ENCODE data around the gene AKT1. TPM values are rescaled to one million over a fixed set of nuclear protein-coding genes. Genes with fewer than 3 reads are reported as not detected.

The AKT1 gene
- total and polyA plus RNA-seq, 2 of the 13 experiments (the other 11 are each of a cell fraction or from before 2014, with no cell fraction given), result 96.2 to 116 TPM

DNA sequence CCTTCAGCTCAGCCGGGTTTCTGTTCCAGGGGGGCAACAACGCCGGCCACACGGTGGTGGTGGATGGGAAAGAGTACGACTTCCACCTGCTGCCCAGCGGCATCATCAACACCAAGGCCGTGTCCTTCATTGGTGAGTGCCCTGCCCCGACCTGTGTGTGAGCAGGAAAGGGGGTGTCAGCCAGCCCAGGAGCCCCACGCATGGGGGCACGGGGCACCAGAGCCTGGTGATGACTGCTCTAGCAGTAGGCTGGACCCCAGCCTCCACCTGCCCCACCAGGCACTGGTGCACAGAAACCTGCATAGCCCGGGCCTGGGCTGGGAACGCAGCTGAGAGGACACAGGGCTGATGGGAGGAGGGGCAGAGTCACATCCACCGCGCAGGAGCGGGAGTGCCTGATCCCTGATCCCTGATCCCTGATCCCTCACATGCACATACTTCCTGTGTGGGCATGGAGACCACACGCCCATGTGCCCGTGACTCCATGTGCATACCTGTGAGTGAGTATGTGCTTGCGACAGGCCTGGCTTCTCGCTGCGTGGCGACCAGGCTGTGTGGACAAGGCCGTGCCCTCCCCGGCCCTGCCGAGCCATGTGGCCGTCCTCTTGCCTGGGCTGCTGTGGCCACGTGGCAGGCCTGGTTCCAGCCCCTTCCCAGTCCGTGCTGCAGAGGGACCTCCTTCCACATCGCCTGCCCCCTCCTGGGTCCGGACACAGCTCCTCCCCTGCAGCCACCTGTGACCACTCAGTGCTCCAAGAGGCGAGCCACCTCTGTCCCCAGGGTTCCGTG is 60.4 kb downstream of the AKT1 start (continued):
- TF ChIP-seq, protein P1, sequence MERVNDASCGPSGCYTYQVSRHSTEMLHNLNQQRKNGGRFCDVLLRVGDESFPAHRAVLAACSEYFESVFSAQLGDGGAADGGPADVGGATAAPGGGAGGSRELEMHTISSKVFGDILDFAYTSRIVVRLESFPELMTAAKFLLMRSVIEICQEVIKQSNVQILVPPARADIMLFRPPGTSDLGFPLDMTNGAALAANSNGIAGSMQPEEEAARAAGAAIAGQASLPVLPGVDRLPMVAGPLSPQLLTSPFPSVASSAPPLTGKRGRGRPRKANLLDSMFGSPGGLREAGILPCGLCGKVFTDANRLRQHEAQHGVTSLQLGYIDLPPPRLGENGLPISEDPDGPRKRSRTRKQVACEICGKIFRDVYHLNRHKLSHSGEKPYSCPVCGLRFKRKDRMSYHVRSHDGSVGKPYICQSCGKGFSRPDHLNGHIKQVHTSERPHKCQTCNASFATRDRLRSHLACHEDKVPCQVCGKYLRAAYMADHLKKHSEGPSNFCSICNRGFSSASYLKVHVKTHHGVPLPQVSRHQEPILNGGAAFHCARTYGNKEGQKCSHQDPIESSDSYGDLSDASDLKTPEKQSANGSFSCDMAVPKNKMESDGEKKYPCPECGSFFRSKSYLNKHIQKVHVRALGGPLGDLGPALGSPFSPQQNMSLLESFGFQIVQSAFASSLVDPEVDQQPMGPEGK (CRISPR knock-in tag; IDR thresholded peaks at IDR 0.05), result peak; percentile 34
- TF ChIP-seq FOSL2 (CRISPR knock-in tag; IDR thresholded peaks at IDR 0.05) (peak; percentile 37; the same call in 1 of the 2 replicates), BRD4 (CRISPR knock-in tag; IDR thresholded peaks at IDR 0.05) (no peak; the same call in 1 of the 2 replicates), KLF11 (CRISPR knock-in tag; IDR thresholded peaks at IDR 0.05) (peak; percentile 37; the same call in 1 of the 2 replicates), RARA (CRISPR knock-in tag; IDR thresholded peaks at IDR 0.05) (peak; percentile 84), CAMTA2 (CRISPR knock-in tag; IDR thresholded peaks at IDR 0.05; ENCODE audit: borderline replicate concordance) (no peak), ELF3 (CRISPR knock-in tag; IDR thresholded peaks at IDR 0.05) (peak; percentile 76), FOXA3 (CRISPR knock-in tag; IDR thresholded peaks at IDR 0.05) (peak; percentile 65), SAFB2 (CRISPR knock-in tag; IDR thresholded peaks at IDR 0.05; ENCODE audit: borderline replicate concordance, low read depth) (no peak), DMAP1 (CRISPR knock-in tag; IDR thresholded peaks at IDR 0.05) (peak; percentile 98), ZNF674 (CRISPR knock-in tag; IDR thresholded peaks at IDR 0.05; ENCODE audit: low read depth) (0 out of 2 replicates have a peak, but pooled peaks have one; percentile 17), ZNF292 (CRISPR knock-in tag; IDR thresholded peaks at IDR 0.05; ENCODE audit: borderline replicate concordance, low read depth) (no peak; the same call in 1 of the 2 replicates), ZNF441 (CRISPR knock-in tag; IDR thresholded peaks at IDR 0.05; ENCODE audit: borderline replicate concordance) (peak; percentile 81; the same call in 1 of the 2 replicates), ZSCAN9 (CRISPR knock-in tag; IDR thresholded peaks at IDR 0.05; ENCODE audit: borderline replicate concordance) (peak; percentile 96; the same call in 1 of the 2 replicates), ZFP36L1 (CRISPR knock-in tag; IDR thresholded peaks at IDR 0.05) (peak; percentile 95; the same call in 1 of the 2 replicates), ZNF788 (CRISPR knock-in tag; IDR thresholded peaks at IDR 0.05; ENCODE audit: borderline replicate concordance) (peak; percentile 94), TCF12 (IDR thresholded peaks at IDR 0.05) (no peak), TCF12 (CRISPR knock-in tag; IDR thresholded peaks at IDR 0.05) (peak; percentile 91; the same call in 1 of the 2 replicates), ATF7 (IDR thresholded peaks at IDR 0.05) (no peak), ATF7 (CRISPR knock-in tag; IDR thresholded peaks at IDR 0.05) (no peak)
- TF ChIP-seq, protein P2, sequence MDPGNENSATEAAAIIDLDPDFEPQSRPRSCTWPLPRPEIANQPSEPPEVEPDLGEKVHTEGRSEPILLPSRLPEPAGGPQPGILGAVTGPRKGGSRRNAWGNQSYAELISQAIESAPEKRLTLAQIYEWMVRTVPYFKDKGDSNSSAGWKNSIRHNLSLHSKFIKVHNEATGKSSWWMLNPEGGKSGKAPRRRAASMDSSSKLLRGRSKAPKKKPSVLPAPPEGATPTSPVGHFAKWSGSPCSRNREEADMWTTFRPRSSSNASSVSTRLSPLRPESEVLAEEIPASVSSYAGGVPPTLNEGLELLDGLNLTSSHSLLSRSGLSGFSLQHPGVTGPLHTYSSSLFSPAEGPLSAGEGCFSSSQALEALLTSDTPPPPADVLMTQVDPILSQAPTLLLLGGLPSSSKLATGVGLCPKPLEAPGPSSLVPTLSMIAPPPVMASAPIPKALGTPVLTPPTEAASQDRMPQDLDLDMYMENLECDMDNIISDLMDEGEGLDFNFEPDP (CRISPR knock-in tag; conservative IDR thresholded peaks at IDR 0.05), result no peak
- TF ChIP-seq, protein P3, sequence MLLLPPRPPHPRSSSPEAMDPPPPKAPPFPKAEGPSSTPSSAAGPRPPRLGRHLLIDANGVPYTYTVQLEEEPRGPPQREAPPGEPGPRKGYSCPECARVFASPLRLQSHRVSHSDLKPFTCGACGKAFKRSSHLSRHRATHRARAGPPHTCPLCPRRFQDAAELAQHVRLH (CRISPR knock-in tag; IDR thresholded peaks at IDR 0.05; ENCODE audit: borderline replicate concordance, low read depth), result peak; percentile 81; the same call in 1 of the 2 replicates
- TF ChIP-seq, protein P4, sequence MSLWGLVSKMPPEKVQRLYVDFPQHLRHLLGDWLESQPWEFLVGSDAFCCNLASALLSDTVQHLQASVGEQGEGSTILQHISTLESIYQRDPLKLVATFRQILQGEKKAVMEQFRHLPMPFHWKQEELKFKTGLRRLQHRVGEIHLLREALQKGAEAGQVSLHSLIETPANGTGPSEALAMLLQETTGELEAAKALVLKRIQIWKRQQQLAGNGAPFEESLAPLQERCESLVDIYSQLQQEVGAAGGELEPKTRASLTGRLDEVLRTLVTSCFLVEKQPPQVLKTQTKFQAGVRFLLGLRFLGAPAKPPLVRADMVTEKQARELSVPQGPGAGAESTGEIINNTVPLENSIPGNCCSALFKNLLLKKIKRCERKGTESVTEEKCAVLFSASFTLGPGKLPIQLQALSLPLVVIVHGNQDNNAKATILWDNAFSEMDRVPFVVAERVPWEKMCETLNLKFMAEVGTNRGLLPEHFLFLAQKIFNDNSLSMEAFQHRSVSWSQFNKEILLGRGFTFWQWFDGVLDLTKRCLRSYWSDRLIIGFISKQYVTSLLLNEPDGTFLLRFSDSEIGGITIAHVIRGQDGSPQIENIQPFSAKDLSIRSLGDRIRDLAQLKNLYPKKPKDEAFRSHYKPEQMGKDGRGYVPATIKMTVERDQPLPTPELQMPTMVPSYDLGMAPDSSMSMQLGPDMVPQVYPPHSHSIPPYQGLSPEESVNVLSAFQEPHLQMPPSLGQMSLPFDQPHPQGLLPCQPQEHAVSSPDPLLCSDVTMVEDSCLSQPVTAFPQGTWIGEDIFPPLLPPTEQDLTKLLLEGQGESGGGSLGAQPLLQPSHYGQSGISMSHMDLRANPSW (CRISPR knock-in tag; IDR thresholded peaks at IDR 0.05; ENCODE audit: borderline replicate concordance), result no peak
